Measurements from ENCODE around the gene HSPG2. TPM values are rescaled to one million over a fixed set of nuclear protein-coding genes. Genes with fewer than 3 reads are reported as not detected.

Gene HSPG2
- total and polyA plus RNA-seq, 9 of the 15 experiments (the other 6 are each of a cell fraction or from before 2014, with no cell fraction given), result 0.14 to 160 (median 15.7) TPM

DNA sequence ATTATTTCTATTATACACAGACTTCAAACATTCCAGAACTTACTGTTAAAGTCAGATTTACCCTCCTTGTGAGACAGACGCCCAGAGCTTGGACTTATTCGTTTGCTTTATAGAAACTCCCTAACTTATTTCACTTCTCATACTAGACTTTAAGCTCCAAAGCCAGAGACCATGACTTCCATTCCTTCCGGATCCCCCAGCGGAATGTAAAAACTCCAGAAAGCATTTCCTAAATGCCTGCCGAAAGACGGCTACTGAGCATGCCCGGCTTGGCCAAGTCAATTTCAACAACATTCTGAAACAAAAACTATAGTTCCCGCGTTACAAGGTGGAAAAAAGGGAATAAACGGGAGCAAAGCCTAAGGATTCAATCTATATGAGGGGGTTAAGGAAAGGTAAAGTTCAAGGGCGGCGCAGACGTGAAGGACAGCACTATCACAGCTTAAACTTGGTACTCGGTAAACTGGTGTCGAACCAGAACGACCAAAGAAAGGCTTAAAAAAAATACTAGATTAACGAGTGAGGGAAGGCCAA lies 155.2 kb downstream of the HSPG2 start (continued):
- TF ChIP-seq RHOXF2B (CRISPR knock-in tag; conservative IDR thresholded peaks at IDR 0.05) (no peak), BRD9 (IDR thresholded peaks at IDR 0.05; ENCODE audit: low read depth, partially characterized antibody) (no peak), CHD1 (IDR thresholded peaks at IDR 0.05; ENCODE audit: low read length) (peak; percentile 53), SUPT5H (IDR thresholded peaks at IDR 0.05) (no peak), ZNF134 (CRISPR knock-in tag; conservative IDR thresholded peaks at IDR 0.05) (no peak), KAT8 (IDR thresholded peaks at IDR 0.05; ENCODE audit: low read depth) (no peak)
- TF ChIP-seq, protein P1, sequence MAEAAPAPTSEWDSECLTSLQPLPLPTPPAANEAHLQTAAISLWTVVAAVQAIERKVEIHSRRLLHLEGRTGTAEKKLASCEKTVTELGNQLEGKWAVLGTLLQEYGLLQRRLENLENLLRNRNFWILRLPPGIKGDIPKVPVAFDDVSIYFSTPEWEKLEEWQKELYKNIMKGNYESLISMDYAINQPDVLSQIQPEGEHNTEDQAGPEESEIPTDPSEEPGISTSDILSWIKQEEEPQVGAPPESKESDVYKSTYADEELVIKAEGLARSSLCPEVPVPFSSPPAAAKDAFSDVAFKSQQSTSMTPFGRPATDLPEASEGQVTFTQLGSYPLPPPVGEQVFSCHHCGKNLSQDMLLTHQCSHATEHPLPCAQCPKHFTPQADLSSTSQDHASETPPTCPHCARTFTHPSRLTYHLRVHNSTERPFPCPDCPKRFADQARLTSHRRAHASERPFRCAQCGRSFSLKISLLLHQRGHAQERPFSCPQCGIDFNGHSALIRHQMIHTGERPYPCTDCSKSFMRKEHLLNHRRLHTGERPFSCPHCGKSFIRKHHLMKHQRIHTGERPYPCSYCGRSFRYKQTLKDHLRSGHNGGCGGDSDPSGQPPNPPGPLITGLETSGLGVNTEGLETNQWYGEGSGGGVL (CRISPR knock-in tag; IDR thresholded peaks at IDR 0.05), result no peak
- TF ChIP-seq, protein P2, sequence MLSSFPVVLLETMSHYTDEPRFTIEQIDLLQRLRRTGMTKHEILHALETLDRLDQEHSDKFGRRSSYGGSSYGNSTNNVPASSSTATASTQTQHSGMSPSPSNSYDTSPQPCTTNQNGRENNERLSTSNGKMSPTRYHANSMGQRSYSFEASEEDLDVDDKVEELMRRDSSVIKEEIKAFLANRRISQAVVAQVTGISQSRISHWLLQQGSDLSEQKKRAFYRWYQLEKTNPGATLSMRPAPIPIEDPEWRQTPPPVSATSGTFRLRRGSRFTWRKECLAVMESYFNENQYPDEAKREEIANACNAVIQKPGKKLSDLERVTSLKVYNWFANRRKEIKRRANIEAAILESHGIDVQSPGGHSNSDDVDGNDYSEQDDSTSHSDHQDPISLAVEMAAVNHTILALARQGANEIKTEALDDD (IDR thresholded peaks at IDR 0.05), result peak; percentile 83
- TF ChIP-seq, protein P3, sequence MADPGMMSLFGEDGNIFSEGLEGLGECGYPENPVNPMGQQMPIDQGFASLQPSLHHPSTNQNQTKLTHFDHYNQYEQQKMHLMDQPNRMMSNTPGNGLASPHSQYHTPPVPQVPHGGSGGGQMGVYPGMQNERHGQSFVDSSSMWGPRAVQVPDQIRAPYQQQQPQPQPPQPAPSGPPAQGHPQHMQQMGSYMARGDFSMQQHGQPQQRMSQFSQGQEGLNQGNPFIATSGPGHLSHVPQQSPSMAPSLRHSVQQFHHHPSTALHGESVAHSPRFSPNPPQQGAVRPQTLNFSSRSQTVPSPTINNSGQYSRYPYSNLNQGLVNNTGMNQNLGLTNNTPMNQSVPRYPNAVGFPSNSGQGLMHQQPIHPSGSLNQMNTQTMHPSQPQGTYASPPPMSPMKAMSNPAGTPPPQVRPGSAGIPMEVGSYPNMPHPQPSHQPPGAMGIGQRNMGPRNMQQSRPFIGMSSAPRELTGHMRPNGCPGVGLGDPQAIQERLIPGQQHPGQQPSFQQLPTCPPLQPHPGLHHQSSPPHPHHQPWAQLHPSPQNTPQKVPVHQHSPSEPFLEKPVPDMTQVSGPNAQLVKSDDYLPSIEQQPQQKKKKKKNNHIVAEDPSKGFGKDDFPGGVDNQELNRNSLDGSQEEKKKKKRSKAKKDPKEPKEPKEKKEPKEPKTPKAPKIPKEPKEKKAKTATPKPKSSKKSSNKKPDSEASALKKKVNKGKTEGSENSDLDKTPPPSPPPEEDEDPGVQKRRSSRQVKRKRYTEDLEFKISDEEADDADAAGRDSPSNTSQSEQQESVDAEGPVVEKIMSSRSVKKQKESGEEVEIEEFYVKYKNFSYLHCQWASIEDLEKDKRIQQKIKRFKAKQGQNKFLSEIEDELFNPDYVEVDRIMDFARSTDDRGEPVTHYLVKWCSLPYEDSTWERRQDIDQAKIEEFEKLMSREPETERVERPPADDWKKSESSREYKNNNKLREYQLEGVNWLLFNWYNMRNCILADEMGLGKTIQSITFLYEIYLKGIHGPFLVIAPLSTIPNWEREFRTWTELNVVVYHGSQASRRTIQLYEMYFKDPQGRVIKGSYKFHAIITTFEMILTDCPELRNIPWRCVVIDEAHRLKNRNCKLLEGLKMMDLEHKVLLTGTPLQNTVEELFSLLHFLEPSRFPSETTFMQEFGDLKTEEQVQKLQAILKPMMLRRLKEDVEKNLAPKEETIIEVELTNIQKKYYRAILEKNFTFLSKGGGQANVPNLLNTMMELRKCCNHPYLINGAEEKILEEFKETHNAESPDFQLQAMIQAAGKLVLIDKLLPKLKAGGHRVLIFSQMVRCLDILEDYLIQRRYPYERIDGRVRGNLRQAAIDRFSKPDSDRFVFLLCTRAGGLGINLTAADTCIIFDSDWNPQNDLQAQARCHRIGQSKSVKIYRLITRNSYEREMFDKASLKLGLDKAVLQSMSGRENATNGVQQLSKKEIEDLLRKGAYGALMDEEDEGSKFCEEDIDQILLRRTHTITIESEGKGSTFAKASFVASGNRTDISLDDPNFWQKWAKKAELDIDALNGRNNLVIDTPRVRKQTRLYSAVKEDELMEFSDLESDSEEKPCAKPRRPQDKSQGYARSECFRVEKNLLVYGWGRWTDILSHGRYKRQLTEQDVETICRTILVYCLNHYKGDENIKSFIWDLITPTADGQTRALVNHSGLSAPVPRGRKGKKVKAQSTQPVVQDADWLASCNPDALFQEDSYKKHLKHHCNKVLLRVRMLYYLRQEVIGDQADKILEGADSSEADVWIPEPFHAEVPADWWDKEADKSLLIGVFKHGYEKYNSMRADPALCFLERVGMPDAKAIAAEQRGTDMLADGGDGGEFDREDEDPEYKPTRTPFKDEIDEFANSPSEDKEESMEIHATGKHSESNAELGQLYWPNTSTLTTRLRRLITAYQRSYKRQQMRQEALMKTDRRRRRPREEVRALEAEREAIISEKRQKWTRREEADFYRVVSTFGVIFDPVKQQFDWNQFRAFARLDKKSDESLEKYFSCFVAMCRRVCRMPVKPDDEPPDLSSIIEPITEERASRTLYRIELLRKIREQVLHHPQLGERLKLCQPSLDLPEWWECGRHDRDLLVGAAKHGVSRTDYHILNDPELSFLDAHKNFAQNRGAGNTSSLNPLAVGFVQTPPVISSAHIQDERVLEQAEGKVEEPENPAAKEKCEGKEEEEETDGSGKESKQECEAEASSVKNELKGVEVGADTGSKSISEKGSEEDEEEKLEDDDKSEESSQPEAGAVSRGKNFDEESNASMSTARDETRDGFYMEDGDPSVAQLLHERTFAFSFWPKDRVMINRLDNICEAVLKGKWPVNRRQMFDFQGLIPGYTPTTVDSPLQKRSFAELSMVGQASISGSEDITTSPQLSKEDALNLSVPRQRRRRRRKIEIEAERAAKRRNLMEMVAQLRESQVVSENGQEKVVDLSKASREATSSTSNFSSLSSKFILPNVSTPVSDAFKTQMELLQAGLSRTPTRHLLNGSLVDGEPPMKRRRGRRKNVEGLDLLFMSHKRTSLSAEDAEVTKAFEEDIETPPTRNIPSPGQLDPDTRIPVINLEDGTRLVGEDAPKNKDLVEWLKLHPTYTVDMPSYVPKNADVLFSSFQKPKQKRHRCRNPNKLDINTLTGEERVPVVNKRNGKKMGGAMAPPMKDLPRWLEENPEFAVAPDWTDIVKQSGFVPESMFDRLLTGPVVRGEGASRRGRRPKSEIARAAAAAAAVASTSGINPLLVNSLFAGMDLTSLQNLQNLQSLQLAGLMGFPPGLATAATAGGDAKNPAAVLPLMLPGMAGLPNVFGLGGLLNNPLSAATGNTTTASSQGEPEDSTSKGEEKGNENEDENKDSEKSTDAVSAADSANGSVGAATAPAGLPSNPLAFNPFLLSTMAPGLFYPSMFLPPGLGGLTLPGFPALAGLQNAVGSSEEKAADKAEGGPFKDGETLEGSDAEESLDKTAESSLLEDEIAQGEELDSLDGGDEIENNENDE (IDR thresholded peaks at IDR 0.05; ENCODE audit: low read depth, low read length), result no peak
- TF ChIP-seq, protein P4, sequence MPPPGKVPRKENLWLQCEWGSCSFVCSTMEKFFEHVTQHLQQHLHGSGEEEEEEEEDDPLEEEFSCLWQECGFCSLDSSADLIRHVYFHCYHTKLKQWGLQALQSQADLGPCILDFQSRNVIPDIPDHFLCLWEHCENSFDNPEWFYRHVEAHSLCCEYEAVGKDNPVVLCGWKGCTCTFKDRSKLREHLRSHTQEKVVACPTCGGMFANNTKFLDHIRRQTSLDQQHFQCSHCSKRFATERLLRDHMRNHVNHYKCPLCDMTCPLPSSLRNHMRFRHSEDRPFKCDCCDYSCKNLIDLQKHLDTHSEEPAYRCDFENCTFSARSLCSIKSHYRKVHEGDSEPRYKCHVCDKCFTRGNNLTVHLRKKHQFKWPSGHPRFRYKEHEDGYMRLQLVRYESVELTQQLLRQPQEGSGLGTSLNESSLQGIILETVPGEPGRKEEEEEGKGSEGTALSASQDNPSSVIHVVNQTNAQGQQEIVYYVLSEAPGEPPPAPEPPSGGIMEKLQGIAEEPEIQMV (tag; conservative IDR thresholded peaks at IDR 0.05; ENCODE audit: low read depth), result 0 out of 2 replicates have a peak, but pooled peaks have one; percentile 28
- TF ChIP-seq, protein P5, sequence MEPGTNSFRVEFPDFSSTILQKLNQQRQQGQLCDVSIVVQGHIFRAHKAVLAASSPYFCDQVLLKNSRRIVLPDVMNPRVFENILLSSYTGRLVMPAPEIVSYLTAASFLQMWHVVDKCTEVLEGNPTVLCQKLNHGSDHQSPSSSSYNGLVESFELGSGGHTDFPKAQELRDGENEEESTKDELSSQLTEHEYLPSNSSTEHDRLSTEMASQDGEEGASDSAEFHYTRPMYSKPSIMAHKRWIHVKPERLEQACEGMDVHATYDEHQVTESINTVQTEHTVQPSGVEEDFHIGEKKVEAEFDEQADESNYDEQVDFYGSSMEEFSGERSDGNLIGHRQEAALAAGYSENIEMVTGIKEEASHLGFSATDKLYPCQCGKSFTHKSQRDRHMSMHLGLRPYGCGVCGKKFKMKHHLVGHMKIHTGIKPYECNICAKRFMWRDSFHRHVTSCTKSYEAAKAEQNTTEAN (CRISPR knock-in tag; IDR thresholded peaks at IDR 0.05), result peak; percentile 6; the same call in 1 of the 2 replicates
